ENCODE data around the gene DUSP23. TPM values are rescaled to one million over a fixed set of nuclear protein-coding genes. Genes with fewer than 3 reads are reported as not detected.
A peak's percentile ranks its signal among the peaks of the same experiment; 100 is the strongest.

The DUSP23 gene
- total and polyA plus RNA-seq, 2 donors (not counting 3 experiments of a cell fraction or from before 2014, with no cell fraction given), result 82.5 to 197 TPM

GRCh38 chr1:159828581-159829272 lies 48.0 kb downstream of the DUSP23 start:
- POLR2A ChIA-PET, result no interaction called here
- Histone ChIP-seq H3K27me3 (ENCODE audit: control insufficient read depth in 2 of 2, insufficient read depth in 2 of 2, low read length in 2 of 2) (peaks cover 0 to 7% of the 10 kb centered on the region in 2 experiments), H2AFZ (ENCODE audit: low read depth, low read length) (no peak overlapping the region), H3K79me2 (ENCODE audit: control insufficient read depth, insufficient read depth, low read length) (no peaks in the 10 kb centered on the region), H3K27ac (ENCODE audit: insufficient read depth, low read depth, low read length) (no peak overlapping the region), H3K36me3 (ENCODE audit: control insufficient read depth in 2 of 2, extremely low read depth in 1 of 2, insufficient read depth in 2 of 2, low read length in 2 of 2) (no peaks in the 10 kb centered on the region), H4K20me1 (replicated peaks; ENCODE audit: control insufficient read depth, extremely low read depth, insufficient read depth, low read length) (no peaks in the 10 kb centered on the region), H3K4me2 (ENCODE audit: insufficient read depth, low read length) (no peak overlapping the region), H3K9ac (replicated peaks; ENCODE audit: extremely low read depth, insufficient read depth, low read length) (no peak overlapping the region), H3K4me3 (replicated peaks in 1 of 3; ENCODE audit: insufficient read depth in 1 of 3, low read depth in 1 of 3, low read length in 3 of 3) (no peak overlapping the region), H3K9me3 (replicated peaks; ENCODE audit: control insufficient read depth, insufficient read depth, low read length) (no peaks in the 10 kb centered on the region), H3K9me1 (replicated peaks; ENCODE audit: control insufficient read depth, extremely low read depth, insufficient read depth, low read length) (no peaks in the 10 kb centered on the region), H3K4me1 (ENCODE audit: control insufficient read depth, extremely low read depth, insufficient read depth, low read length) (no peaks in the 10 kb centered on the region)
- no TSS peak for BruUV-seq (replicated peaks)
- TF ChIP-seq POLR2AphosphoS5 (IDR thresholded peaks at IDR 0.05; ENCODE audit: insufficient read depth, low read depth, low read length), result no peak
- TF ChIP-seq FOS (IDR thresholded peaks at IDR 0.05; ENCODE audit: borderline replicate concordance, insufficient read depth, low read length), result no peak
- no peak for TF ChIP-seq MAX (IDR thresholded peaks at IDR 0.05; ENCODE audit: insufficient read depth, insufficient read length)
- no peak for TF ChIP-seq POLR2A (IDR thresholded peaks at IDR 0.05; ENCODE audit: low read depth, low read length)
- DNase-seq (ENCODE audit: low read depth, low spot score) (no peak), FAIRE-seq (no peak)
- intact Hi-C loops (cut with micrococcal nuclease) (loop anchor here (1.0 kb wide), 2 partner anchors 29 to 698 kb away; no protein-coding TSS in a partner anchor), dilution Hi-C loops (cut with MboI; ENCODE audit: extremely low pct_ligation_motif_present, low sequenced_read_pairs) (no loop called here)
- CTCF ChIA-PET, result interaction anchor here (0.6 to 9.0 kb wide), 12 partner anchors 13 to 696 kb away, joined by 3 to 71 read pairs (median 6); partner anchors contain the start of gene DUSP23

GRCh38 chr1:159829273-159829634 lies 48.5 kb downstream of the DUSP23 start:
- dilution Hi-C loops (cut with MboI; ENCODE audit: extremely low pct_ligation_motif_present, low sequenced_read_pairs), result no loop called here
- Histone ChIP-seq H3K27me3 (ENCODE audit: control insufficient read depth in 2 of 2, insufficient read depth in 2 of 2, low read length in 2 of 2) (peaks cover 0 to 2% of the 10 kb centered on the region in 2 experiments), H3K27ac (ENCODE audit: insufficient read depth, low read depth, low read length) (no peak overlapping the region), H4K20me1 (replicated peaks; ENCODE audit: control insufficient read depth, extremely low read depth, insufficient read depth, low read length) (no peaks in the 10 kb centered on the region), H3K9ac (replicated peaks; ENCODE audit: extremely low read depth, insufficient read depth, low read length) (no peak overlapping the region), H3K36me3 (ENCODE audit: control insufficient read depth in 2 of 2, extremely low read depth in 1 of 2, insufficient read depth in 2 of 2, low read length in 2 of 2) (no peaks in the 10 kb centered on the region), H3K4me2 (ENCODE audit: insufficient read depth, low read length) (no peak overlapping the region), H2AFZ (ENCODE audit: low read depth, low read length) (no peak overlapping the region), H3K4me3 (replicated peaks in 1 of 3; ENCODE audit: insufficient read depth in 1 of 3, low read depth in 1 of 3, low read length in 3 of 3) (no peak overlapping the region), H3K79me2 (ENCODE audit: control insufficient read depth, insufficient read depth, low read length) (no peaks in the 10 kb centered on the region), H3K9me3 (replicated peaks; ENCODE audit: control insufficient read depth, insufficient read depth, low read length) (no peaks in the 10 kb centered on the region), H3K9me1 (replicated peaks; ENCODE audit: control insufficient read depth, extremely low read depth, insufficient read depth, low read length) (no peaks in the 10 kb centered on the region), H3K4me1 (ENCODE audit: control insufficient read depth, extremely low read depth, insufficient read depth, low read length) (no peaks in the 10 kb centered on the region)
- TF ChIP-seq CTCF (IDR thresholded peaks at IDR 0.05; ENCODE audit: extremely low read depth in 1 of 2, insufficient read depth in 1 of 2, low read depth in 1 of 2, low read length in 2 of 2) (peak; percentile 43 to 57), FOS (IDR thresholded peaks at IDR 0.05; ENCODE audit: borderline replicate concordance, insufficient read depth, low read length) (no peak), EZH2 (IDR thresholded peaks at IDR 0.05; ENCODE audit: borderline replicate concordance, low read depth, low read length, severe bottlenecking) (no peak)
- intact Hi-C loops (cut with micrococcal nuclease), result loop anchor here (1.0 kb wide), 2 partner anchors 30 to 699 kb away; no protein-coding TSS in a partner anchor
- FAIRE-seq, result peak; percentile 15
- DNase-seq (ENCODE audit: low read depth, low spot score), result peak; percentile 20
- POLR2A ChIA-PET, result no interaction called here
- CTCF ChIA-PET, result interaction anchor here (1.0 to 9.0 kb wide), 14 partner anchors 12 to 697 kb away, joined by 3 to 71 read pairs (median 4); partner anchors contain the start of gene DUSP23
- no TSS peak for BruUV-seq (replicated peaks)
